Activated T-cell treated with anti-CD3 and anti-CD28 coated beads, Interleukin-2, amount 50 U/mL, for 4 hours (primary cell): Measurements from ENCODE around the gene TADA2B. TPM values are rescaled to one million over a fixed set of nuclear protein-coding genes. Genes with fewer than 3 reads are reported as not detected.
"Not testable (repeated sequence)": the region's sequence is repeated elsewhere in the genome, so short reads cannot be mapped to it uniquely, and the experiment has no call there.

ENCODE experiments used
- ATAC-seq, 2 donors: fragments of 200-7000 bp; cut with Tn5 transposase; one replicate each; pipeline ENCODE4 v1.10.0; 2021
- DNase-seq: peaks from one replicate; pipeline ENCODE4 v3.0.0-alpha.2; 2020
- H3K27me3 Mint-ChIP-seq: one replicate; pipeline ENCODE4 v1.8.0; 2021; ENCODE audit warnings: low read depth, mixed read lengths
- H3K36me3 Mint-ChIP-seq: one replicate; pipeline ENCODE4 v1.8.0; 2022; ENCODE audit warnings: mixed read lengths; ENCODE audit not compliant: insufficient read depth
- H3K4me1 Mint-ChIP-seq: one replicate; pipeline ENCODE4 v1.8.0; 2021; ENCODE audit warnings: low read depth, mixed read lengths
- H3K4me3 Mint-ChIP-seq: one replicate; pipeline ENCODE4 v1.8.0; 2021; ENCODE audit warnings: mild to moderate bottlenecking, moderate library complexity, mixed read lengths
- H3K9me3 Mint-ChIP-seq: one replicate; pipeline ENCODE4 v1.8.0; 2021; ENCODE audit warnings: mixed read lengths
- total RNA-seq, 3 donors: library from RNA; stranded (reverse); gene quantifications; one replicate each; pipeline ENCODE4 v1.2.1, GENCODE V29; 2021

Gene TADA2B
- total RNA-seq, 3 donors from 2014 or later, result 16.9 to 21.3 (median 17.0) TPM

DNA sequence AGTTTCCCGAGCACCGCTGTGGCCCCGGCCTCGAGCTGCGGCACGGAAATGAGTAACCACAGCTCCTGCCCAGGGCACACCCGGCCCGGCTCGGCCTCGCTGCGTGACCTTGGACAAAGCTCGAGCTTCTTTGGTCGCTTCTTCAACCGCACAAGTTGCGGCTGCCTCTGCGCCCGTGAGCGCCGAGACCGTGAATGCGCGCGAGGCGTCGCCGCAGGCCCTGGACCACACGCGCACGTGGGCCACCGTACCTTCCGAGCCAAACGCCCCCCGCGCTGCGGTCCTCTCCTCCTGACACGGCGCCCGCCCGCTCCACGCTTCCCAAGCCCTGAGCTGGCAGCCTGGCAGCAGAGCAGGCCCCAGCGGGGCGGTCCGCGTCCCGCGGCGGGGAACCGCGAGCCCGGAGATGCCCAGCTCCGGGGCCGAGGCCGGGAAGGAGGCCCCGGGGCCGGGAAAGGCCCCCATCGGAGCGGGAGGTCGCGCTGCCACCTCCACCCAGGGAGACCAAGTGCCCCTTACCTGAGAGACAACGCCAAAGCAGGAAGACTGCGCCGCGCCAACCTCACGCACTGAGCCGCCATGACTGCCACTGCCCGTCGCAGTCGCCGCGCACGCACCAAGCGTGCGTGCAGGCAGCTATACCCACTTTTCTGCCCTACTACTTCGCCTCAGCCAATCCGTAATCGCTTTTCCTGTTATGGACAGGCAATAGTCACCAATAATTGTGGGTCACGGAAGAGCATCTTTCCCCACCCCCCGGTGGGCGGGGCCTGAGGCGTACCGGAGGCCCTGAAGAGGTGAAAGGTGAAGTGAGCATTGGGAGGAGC is 24.5 kb downstream of the TADA2B start, which contains the start of gene GRPEL1:
GRPEL1 (minus strand) TSS at position 613 of the 827 bp plus-strand sequence; CDS start at position 581, 32 bp downstream.
- Mint-ChIP-seq H3K27me3 (no peaks in the 10 kb centered on the region), H3K36me3 (peaks cover 16% of the 10 kb centered on the region), H3K9me3 (no peaks in the 10 kb centered on the region), H3K4me1 (peaks cover 49% of the 10 kb centered on the region), H3K4me3 (peak within 1 kb of the TSS; percentile 90)
- peak; percentile 91 to 94 for ATAC-seq
- peak; percentile 100 for DNase-seq

- Mint-ChIP-seq H3K27me3 (no peaks in the 10 kb centered on the region), H3K36me3 (peaks cover 12% of the 10 kb centered on the region), H3K4me3 (peak overlapping the region; percentile 90), H3K9me3 (no peaks in the 10 kb centered on the region), H3K4me1 (peaks cover 49% of the 10 kb centered on the region)
- DNase-seq (no peak), ATAC-seq (peak in 1 of 2 donors; percentile 81)
These were observed 25.2 kb downstream of the TADA2B start for GRCh38 chr4:7068279-7068842.

DNA sequence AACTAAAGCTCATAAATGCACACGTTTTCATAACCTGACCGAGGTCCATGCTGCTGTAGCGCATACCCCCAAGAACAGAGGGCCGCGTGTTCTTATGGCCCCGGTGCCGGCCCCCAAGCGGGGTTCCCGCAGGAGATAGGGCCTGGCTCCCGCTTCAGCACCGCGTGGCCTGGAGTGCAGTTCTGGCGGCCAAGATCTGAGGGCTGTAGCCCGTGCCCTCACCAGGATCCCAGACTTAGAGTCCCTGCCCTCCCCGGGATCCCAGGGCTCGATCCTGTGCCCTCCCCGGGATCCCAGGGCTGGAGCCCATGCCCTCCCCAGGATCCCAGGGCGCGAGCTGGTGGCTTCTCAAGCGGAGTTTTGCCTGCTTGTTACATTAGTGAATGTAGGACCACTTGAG is 25.7 kb downstream of the TADA2B start:
- DNase-seq, result no peak

GRCh38 chr4:7070729-7071511 is 27.7 kb downstream of the TADA2B start:
- H3K4me3 Mint-ChIP-seq, result no peak overlapping the region
- H3K36me3 Mint-ChIP-seq, result no peaks in the 10 kb centered on the region
- H3K4me1 Mint-ChIP-seq, result peaks cover 31% of the 10 kb centered on the region
- peak; percentile 86 for DNase-seq
- H3K9me3 Mint-ChIP-seq, result no peaks in the 10 kb centered on the region
- no peaks in the 10 kb centered on the region for H3K27me3 Mint-ChIP-seq
- peak; percentile 20 for ATAC-seq

More for the DNA sequence above, 25.7 kb downstream of the TADA2B start:
- Mint-ChIP-seq H3K9me3 (no peaks in the 10 kb centered on the region), H3K4me3 (peak overlapping the region; percentile 90), H3K36me3 (peaks cover 7% of the 10 kb centered on the region), H3K4me1 (peaks cover 47% of the 10 kb centered on the region), H3K27me3 (no peaks in the 10 kb centered on the region)
- ATAC-seq, result no peak

DNA sequence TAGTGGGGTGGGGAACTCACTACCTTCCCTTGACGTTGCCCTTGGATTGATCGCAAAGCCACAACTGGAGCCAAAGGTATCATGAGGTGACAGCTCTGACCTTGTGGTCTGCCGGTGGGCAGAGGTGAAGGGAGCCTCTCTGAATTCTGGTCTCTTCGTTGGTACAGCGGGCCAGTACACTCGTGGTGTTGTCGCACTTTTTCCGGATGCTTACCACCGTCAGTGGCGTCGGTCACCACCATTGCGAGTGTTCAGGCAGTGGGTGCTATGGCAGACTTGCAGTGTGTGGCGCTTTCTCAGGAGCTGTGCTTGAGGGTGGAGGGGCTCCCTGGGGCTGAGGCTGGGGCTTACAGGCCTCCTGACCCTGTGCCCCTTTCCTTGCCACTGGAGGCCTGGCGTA is 29.9 kb downstream of the TADA2B start:
- Mint-ChIP-seq H3K4me1 (peaks cover 15% of the 10 kb centered on the region), H3K36me3 (no peaks in the 10 kb centered on the region), H3K27me3 (no peaks in the 10 kb centered on the region), H3K4me3 (no peak overlapping the region), H3K9me3 (no peaks in the 10 kb centered on the region)
- DNase-seq (no peak), ATAC-seq (no peak)

DNA sequence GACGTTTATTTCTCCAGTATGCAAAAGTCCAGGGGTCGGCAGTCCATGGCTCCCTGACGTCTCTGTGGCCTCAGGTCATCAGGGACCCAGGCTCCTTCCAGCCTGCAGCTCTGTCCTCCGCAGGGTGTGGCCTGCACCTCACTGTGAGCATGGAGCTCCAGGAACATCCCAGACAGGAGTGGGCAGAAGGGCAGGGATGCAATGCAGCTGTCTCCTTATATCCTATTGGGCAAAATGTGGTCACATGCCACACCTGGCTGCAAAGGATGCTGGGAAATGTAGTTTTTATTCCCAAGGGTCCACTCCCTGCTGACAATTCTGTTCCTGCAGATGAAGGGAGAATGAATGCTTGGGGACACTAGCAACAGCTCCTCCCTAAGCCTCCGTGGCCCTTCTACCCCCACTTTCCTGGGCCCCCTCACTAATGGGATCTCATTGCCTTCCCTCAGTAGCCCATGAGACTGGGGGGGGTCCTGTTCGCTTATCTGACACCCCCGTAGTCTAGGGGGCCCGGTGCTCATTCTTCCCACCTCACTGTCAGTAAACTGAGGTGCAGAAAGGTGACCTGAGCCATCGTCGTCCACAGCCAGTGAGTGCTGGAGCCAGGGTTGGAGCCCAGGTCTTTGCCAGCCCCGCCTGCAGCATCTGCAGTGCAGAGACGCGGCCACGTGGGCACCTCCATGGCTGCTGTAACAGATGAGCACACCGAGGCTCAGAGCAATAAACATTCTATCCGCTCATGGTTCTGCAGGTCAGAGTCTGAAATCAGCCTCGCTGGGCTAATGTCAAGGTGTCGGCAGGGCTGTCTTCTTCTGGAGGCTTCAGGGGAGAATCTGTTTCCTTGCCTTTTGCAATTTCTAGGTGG is 30.6 kb downstream of the TADA2B start:
- Mint-ChIP-seq H3K36me3 (no peaks in the 10 kb centered on the region), H3K9me3 (no peaks in the 10 kb centered on the region), H3K4me1 (peaks cover 10% of the 10 kb centered on the region), H3K4me3 (no peak overlapping the region), H3K27me3 (no peaks in the 10 kb centered on the region)
- no peak for DNase-seq
- ATAC-seq, result no peak

DNA sequence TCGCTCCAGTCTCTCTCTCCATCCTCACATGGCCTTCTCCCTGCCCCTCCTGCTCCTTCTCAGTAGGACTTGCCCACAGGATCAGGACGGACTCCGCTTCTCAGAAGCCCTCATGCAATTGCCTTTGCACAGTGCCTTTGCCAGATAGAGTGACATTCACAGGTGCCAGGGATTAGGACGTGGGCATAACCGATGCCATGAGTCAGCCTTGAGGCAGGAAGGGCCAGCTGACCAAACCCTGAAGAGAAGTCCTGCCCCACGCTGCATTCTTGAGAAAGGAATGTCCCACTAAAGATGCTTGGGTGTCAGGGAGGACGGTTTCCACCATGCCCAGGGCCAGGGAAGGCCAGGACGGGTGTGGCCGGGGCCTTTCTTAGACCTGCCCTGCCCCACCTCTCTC is 31.3 kb downstream of the TADA2B start:
- Mint-ChIP-seq H3K36me3 (no peaks in the 10 kb centered on the region), H3K4me3 (no peak overlapping the region), H3K4me1 (peaks cover 8% of the 10 kb centered on the region), H3K9me3 (no peaks in the 10 kb centered on the region), H3K27me3 (no peaks in the 10 kb centered on the region)
- ATAC-seq (no peak), DNase-seq (no peak)

DNA sequence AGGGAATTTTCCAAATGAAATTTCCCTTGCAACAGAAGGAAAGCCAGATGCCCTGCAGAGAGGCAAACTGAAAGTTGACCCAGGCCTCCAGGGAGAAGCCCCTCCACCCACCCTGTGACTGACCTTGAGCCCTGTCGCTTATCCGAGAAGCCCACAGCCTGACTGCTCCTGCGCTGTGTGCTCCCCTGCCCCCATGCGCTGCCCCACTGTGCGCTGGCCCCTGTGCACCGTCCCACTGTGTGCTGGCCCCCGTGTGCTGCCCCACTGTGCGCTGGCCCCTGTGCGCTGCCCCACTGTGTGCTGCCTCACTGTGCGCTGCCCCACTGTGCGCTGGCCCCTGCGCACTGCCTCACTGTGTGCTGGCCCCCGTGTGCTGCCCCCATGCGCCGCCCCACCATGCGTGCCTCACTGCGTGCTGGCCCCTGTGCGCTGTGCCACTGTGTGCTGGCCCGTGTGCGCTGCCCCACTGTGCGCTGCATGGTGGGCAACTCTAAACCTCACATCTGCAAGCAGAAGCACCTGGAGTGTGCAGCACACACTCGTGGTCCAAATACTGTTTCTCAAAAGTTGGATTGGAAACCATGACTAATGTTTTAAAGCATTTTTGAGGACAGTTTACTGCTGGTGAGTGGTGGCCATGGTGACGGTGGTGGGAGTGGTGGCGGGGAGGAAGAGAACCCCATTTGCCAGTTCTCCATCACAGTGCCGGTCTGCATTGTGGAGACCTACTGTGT is 33.0 kb downstream of the TADA2B start:
- DNase-seq, result no peak
- H3K27me3 Mint-ChIP-seq, result peaks cover 5% of the 10 kb centered on the region
- H3K9me3 Mint-ChIP-seq, result peaks cover 6% of the 10 kb centered on the region
- H3K4me3 Mint-ChIP-seq, result no peak overlapping the region
- ATAC-seq, result no peak
- no peaks in the 10 kb centered on the region for H3K4me1 Mint-ChIP-seq
- no peaks in the 10 kb centered on the region for H3K36me3 Mint-ChIP-seq

DNA sequence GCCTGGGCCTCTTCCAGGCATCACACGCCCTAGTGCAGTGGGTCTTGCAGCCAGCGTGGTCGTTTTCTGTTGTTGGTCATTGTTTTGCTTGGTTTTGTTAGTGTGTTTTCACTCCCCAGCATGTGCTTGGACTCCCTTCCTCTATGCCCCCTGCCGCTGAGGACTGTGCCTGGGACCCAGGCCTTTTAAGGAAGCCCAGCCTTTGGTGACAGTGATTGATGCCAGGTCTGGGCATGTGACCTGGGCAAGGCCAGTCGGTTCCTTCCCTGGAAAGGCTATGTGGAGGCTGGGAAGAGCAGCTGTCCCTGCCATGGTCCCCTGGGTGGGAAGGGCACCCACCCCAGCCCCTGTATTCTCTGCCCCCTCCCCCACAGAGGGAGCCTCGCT is 33.5 kb downstream of the TADA2B start:
- no peak overlapping the region for H3K4me3 Mint-ChIP-seq
- no peak for DNase-seq
- H3K27me3 Mint-ChIP-seq, result peaks cover 6% of the 10 kb centered on the region
- H3K4me1 Mint-ChIP-seq, result no peaks in the 10 kb centered on the region
- peaks cover 6% of the 10 kb centered on the region for H3K9me3 Mint-ChIP-seq
- no peak for ATAC-seq
- H3K36me3 Mint-ChIP-seq, result no peaks in the 10 kb centered on the region

- no peak for ATAC-seq
- Mint-ChIP-seq H3K36me3 (no peaks in the 10 kb centered on the region), H3K4me3 (no peak overlapping the region), H3K4me1 (no peaks in the 10 kb centered on the region), H3K27me3 (peaks cover 11% of the 10 kb centered on the region), H3K9me3 (peaks cover 6% of the 10 kb centered on the region)
- DNase-seq, result no peak
These were observed 34.2 kb downstream of the TADA2B start for GRCh38 chr4:7077371-7077770.

DNA sequence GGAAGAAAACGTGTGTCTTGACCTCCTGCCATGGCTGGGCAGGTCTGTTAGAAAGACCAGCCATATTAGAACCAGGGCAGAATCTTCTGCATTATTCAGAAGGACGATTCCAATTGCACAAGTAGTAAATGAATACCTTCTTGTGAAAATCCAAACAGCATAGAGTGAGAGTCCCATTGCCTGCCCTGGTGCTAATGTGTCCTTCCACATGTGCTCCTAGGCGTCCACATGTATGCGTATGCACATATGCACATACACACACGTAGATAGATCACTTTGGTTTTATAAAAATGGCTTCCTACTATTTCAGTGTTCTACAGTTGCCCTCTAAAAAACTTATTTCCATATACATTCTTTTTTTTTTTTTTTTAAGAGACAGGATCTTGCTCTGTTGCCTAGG is 34.9 kb downstream of the TADA2B start:
- Mint-ChIP-seq H3K4me1 (no peaks in the 10 kb centered on the region), H3K4me3 (no peak overlapping the region), H3K9me3 (peaks cover 6% of the 10 kb centered on the region), H3K27me3 (peaks cover 16% of the 10 kb centered on the region), H3K36me3 (no peaks in the 10 kb centered on the region)
- no peak for DNase-seq
- ATAC-seq, result no peak

DNA sequence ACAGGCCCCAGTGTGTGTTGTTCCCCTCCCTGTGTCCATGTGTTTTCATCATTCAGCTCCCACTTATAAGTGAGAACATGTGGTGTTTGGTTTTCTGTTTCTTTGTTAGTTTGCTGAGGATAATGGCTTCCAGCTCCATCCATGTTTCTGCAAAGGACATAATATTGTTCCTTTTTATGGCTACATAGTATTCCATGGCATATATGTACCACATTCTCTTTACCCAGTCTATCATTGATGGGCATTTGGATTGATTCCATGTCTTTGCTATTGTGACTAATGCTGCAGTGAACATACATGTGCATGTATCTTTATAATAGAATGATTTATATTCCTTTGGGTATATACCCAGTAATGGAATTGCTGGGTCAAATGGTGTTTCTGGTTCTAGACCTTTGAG is 36.3 kb downstream of the TADA2B start:
- not testable (repeated sequence) for H3K36me3 Mint-ChIP-seq, DNase-seq, H3K9me3 Mint-ChIP-seq, H3K4me1 Mint-ChIP-seq, H3K4me3 Mint-ChIP-seq, ATAC-seq
- H3K27me3 Mint-ChIP-seq, result peaks cover 26% of the 10 kb centered on the region

DNA sequence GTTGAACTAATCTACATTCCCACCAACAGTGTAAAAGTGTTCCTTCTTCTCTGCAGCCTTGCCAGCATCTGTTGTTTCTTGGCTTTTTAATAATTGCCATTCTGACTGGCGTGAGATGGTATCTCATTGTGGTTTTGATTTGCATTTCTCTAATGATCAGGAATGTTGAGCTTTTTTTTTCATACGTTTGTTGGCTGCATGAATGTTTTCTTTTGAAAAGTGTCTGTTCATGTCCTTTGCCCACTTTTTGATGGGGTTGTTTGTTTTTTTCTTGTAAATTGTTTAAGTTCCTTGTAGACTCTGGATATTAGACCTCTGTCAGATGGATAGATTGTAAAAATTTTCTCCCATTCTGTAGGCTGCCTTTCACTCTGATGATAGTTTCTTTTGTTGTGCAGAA is 36.7 kb downstream of the TADA2B start:
- ATAC-seq, H3K36me3 Mint-ChIP-seq: not testable (repeated sequence)

More for the DNA sequence above, 36.7 kb downstream of the TADA2B start:
- not testable (repeated sequence) for H3K4me3 Mint-ChIP-seq, H3K4me1 Mint-ChIP-seq, DNase-seq, H3K9me3 Mint-ChIP-seq
- H3K27me3 Mint-ChIP-seq, result peaks cover 30% of the 10 kb centered on the region
